Loucy (cell line): ENCODE data around the gene SKI.

Experiments used
- H2AFZ ChIP-seq: fragments of 200-600 bp; sonication (generic); 2 replicates; pipeline ENCODE4 v1.6.0; 2016; ENCODE audit warnings: antibody characterized with exemption, mild to moderate bottlenecking, low read length, moderate library complexity
- H3F3A ChIP-seq: fragments of 200-600 bp; 2 replicates; pipeline ENCODE4 v1.6.0; 2016; ENCODE audit warnings: antibody characterized with exemption, low read depth, mild to moderate bottlenecking
- H3K27me3 ChIP-seq: fragments of 200-600 bp; sonication (generic); 2 replicates; pipeline ENCODE4 v1.6.1; 2014; ENCODE audit warnings: low read length, mild to moderate bottlenecking; ENCODE audit not compliant: insufficient read depth, poor library complexity, severe bottlenecking
- H3K36me3 ChIP-seq: fragments of 200-600 bp; sonication (generic); 2 replicates; pipeline ENCODE4 v1.6.1; 2016; ENCODE audit warnings: low read length; ENCODE audit not compliant: insufficient read depth
- H3K4me1 ChIP-seq: fragments of 200-600 bp; sonication (generic); 2 replicates; pipeline ENCODE4 v1.5.1; 2014; ENCODE audit warnings: low read length, mild to moderate bottlenecking; ENCODE audit not compliant: insufficient read depth, poor library complexity, severe bottlenecking
- H3K4me2 ChIP-seq: fragments of 200-600 bp; sonication (generic); 2 replicates; pipeline ENCODE4 v1.6.0; 2014; ENCODE audit warnings: antibody characterized with exemption, low read length, low read depth, mild to moderate bottlenecking; ENCODE audit not compliant: poor library complexity, severe bottlenecking
- H3K4me3 ChIP-seq: fragments of 200-600 bp; sonication (generic); 2 replicates; pipeline ENCODE4 v1.5.1; 2014; ENCODE audit warnings: low read length, mild to moderate bottlenecking, mixed read lengths; ENCODE audit not compliant: poor library complexity, severe bottlenecking
- H3K79me2 ChIP-seq: fragments of 200-600 bp; sonication (generic); 2 replicates; pipeline ENCODE4 v1.6.1; 2014; ENCODE audit warnings: low read length; ENCODE audit not compliant: insufficient read depth
- H3K9ac ChIP-seq: fragments of 200-600 bp; sonication (generic); 2 replicates; pipeline ENCODE4 v1.6.0; 2014; ENCODE audit warnings: mild to moderate bottlenecking, low read depth, low read length, moderate library complexity; ENCODE audit not compliant: poor library complexity, severe bottlenecking
- H3K9me2 ChIP-seq: fragments of 200-600 bp; sonication (generic); replicated peaks from 2 replicates; pipeline ENCODE4 v1.6.1; 2016; ENCODE audit warnings: low read depth, low read length, mixed read lengths
- H3K9me3 ChIP-seq: fragments of 200-600 bp; sonication (generic); 2 replicates; pipeline ENCODE4 v1.6.1; 2014; ENCODE audit warnings: mild to moderate bottlenecking, antibody characterized with exemption, low read length, low read depth; ENCODE audit not compliant: insufficient read depth
- H4K20me1 ChIP-seq: fragments of 200-600 bp; sonication (generic); 2 replicates; pipeline ENCODE4 v1.6.0; 2014; ENCODE audit warnings: antibody characterized with exemption, low read length, mild to moderate bottlenecking; ENCODE audit not compliant: insufficient read depth, poor library complexity, severe bottlenecking
- EZH2phosphoT487 ChIP-seq: fragments of 200-600 bp; IDR thresholded peaks from 2 replicates; pipeline ENCODE4 v1.6.1; 2018; ENCODE audit warnings: antibody characterized with exemption, mild to moderate bottlenecking, moderate library complexity, borderline replicate concordance
- TF ChIP-seq, protein P1 (sequence below): fragments of 200-600 bp; sonication (generic); conservative IDR thresholded peaks from 2 replicates; pipeline ENCODE4 v1.5.1; 2014; ENCODE audit warnings: mild to moderate bottlenecking, antibody characterized with exemption, low read length

Gene SKI

DNA sequence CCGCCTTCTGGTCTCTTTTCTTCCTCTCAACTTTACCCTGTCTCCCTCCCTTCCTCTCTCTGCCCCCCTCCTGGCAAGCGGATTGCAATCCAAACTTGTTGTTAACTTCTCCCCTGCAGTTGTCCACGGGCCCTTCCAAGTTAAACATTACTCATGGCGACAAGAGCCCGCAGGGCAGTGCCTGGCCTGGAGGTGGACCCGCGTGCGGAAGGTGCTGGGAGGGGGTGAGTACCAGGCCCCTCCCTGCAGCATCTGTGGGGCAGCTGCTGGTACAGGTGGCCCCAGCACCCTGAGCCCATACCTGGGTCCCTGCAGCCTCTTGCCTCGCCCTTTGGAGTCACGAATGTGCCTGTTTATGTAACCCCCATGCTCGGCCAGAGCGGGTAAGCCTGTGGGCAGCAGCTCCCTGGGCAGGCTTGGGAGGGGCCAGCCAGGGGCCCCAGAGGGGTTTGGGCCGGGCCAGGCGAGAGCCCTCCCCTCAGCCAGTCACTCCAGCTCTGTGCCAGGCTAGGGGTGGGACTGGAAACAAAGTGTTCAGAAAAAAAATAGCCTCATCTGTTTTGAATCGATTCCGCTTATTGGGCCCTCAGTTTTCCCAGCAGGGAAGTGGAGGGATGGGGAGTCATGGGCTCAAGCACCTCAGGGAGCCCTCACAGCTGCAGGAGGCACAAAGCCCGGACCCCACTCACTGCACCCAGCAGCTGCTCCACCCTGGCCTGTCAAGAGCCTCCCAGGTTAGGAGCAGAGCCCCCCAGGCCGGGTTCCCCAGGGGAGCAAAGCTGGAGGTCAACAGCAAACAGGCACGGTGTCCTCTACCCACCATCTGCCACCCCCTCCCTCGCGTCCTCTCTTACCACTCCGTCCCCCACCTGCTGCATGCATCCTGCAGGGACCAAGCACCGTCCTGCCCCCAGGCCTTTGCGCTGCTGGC, 19.5 kb upstream of the SKI start:
- no peaks in the 10 kb centered on the region for H4K20me1 ChIP-seq
- no peaks in the 10 kb centered on the region for H3K27me3 ChIP-seq
- no peak overlapping the region for H3K4me2 ChIP-seq
- H3K9ac ChIP-seq = no peak overlapping the region
- H3F3A ChIP-seq = no peaks in the 10 kb centered on the region
- H3K4me1 ChIP-seq = peaks cover 9% of the 10 kb centered on the region
- no peaks in the 10 kb centered on the region for H3K9me3 ChIP-seq
- no peaks in the 10 kb centered on the region for H3K79me2 ChIP-seq
- no peaks in the 10 kb centered on the region for H3K9me2 ChIP-seq
- H3K36me3 ChIP-seq = no peaks in the 10 kb centered on the region
- TF ChIP-seq EZH2phosphoT487 = no peak
- TF ChIP-seq, protein P1, sequence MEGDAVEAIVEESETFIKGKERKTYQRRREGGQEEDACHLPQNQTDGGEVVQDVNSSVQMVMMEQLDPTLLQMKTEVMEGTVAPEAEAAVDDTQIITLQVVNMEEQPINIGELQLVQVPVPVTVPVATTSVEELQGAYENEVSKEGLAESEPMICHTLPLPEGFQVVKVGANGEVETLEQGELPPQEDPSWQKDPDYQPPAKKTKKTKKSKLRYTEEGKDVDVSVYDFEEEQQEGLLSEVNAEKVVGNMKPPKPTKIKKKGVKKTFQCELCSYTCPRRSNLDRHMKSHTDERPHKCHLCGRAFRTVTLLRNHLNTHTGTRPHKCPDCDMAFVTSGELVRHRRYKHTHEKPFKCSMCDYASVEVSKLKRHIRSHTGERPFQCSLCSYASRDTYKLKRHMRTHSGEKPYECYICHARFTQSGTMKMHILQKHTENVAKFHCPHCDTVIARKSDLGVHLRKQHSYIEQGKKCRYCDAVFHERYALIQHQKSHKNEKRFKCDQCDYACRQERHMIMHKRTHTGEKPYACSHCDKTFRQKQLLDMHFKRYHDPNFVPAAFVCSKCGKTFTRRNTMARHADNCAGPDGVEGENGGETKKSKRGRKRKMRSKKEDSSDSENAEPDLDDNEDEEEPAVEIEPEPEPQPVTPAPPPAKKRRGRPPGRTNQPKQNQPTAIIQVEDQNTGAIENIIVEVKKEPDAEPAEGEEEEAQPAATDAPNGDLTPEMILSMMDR = no peak
- no peak overlapping the region for H3K4me3 ChIP-seq
- H2AFZ ChIP-seq = no peak overlapping the region

GRCh38 chr1:2209400-2210083, 18.6 kb upstream of the SKI start:
- no peaks in the 10 kb centered on the region for H3K9me3 ChIP-seq
- no peaks in the 10 kb centered on the region for H3F3A ChIP-seq
- no peaks in the 10 kb centered on the region for H3K27me3 ChIP-seq
- no peaks in the 10 kb centered on the region for H3K9me2 ChIP-seq
- no peaks in the 10 kb centered on the region for H3K79me2 ChIP-seq
- H3K36me3 ChIP-seq = no peaks in the 10 kb centered on the region
- H3K4me2 ChIP-seq = no peak overlapping the region
- no peaks in the 10 kb centered on the region for H4K20me1 ChIP-seq
- TF ChIP-seq, protein P1 = no peak
- TF ChIP-seq EZH2phosphoT487 = no peak
- peaks cover under 1% of the 10 kb centered on the region for H3K4me1 ChIP-seq
- no peak overlapping the region for H3K4me3 ChIP-seq
- H3K9ac ChIP-seq = no peak overlapping the region
- H2AFZ ChIP-seq = no peak overlapping the region

- H3K9me3 ChIP-seq = no peaks in the 10 kb centered on the region
- no peaks in the 10 kb centered on the region for H4K20me1 ChIP-seq
- H3K27me3 ChIP-seq = no peaks in the 10 kb centered on the region
- no peak overlapping the region for H3K4me2 ChIP-seq
- no peak overlapping the region for H3K4me3 ChIP-seq
- no peaks in the 10 kb centered on the region for H3K9me2 ChIP-seq
- H3F3A ChIP-seq = no peaks in the 10 kb centered on the region
- H3K4me1 ChIP-seq = no peaks in the 10 kb centered on the region
- H2AFZ ChIP-seq = no peak overlapping the region
- H3K9ac ChIP-seq = no peak overlapping the region
- no peaks in the 10 kb centered on the region for H3K36me3 ChIP-seq
- H3K79me2 ChIP-seq = no peaks in the 10 kb centered on the region
- TF ChIP-seq EZH2phosphoT487 = no peak
- TF ChIP-seq, protein P1 = no peak
Measured at GRCh38 chr1:2210084-2210653, 17.9 kb upstream of the SKI start.
